Measurements from ENCODE around the gene GP9.

GRCh38 chr3:129106866-129107565 is 46.4 kb downstream of the GP9 start:
- TF ChIP-seq POLR2A (IDR thresholded peaks at IDR 0.05): no peak
- TF ChIP-seq, protein P1, sequence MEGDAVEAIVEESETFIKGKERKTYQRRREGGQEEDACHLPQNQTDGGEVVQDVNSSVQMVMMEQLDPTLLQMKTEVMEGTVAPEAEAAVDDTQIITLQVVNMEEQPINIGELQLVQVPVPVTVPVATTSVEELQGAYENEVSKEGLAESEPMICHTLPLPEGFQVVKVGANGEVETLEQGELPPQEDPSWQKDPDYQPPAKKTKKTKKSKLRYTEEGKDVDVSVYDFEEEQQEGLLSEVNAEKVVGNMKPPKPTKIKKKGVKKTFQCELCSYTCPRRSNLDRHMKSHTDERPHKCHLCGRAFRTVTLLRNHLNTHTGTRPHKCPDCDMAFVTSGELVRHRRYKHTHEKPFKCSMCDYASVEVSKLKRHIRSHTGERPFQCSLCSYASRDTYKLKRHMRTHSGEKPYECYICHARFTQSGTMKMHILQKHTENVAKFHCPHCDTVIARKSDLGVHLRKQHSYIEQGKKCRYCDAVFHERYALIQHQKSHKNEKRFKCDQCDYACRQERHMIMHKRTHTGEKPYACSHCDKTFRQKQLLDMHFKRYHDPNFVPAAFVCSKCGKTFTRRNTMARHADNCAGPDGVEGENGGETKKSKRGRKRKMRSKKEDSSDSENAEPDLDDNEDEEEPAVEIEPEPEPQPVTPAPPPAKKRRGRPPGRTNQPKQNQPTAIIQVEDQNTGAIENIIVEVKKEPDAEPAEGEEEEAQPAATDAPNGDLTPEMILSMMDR (IDR thresholded peaks at IDR 0.05): no peak
